Naive thymus-derived CD4-positive, alpha-beta T cell (primary cell): ENCODE data around the gene SUCO. TPM values are rescaled to one million over a fixed set of nuclear protein-coding genes. Genes with fewer than 3 reads are reported as not detected.

Experiments used
- ATAC-seq: fragments of 150-1000 bp; cut with Tn5 transposase; 2 replicates; pipeline ENCODE4 v1.10.0; 2021; ENCODE audit warnings: mild to moderate bottlenecking, moderate library complexity
- CTCF ChIA-PET: fragments of 350-600 bp; sonication (Branson Sonifier 250); formaldehyde crosslinking; loops from one replicate; lab custom pipeline; 2021; ENCODE audit warnings: antibody characterized with exemption; lab: Charles Lee
- POLR2A ChIA-PET: fragments of 350-600 bp; sonication (Branson Sonifier 250); formaldehyde crosslinking; loops from one replicate; lab custom pipeline; 2021; ENCODE audit warnings: antibody characterized with exemption, inconsistent platforms; lab: Charles Lee
- DNase-seq, 9 donors: peaks; one replicate each; pipeline versions ENCODE4 v3.0.0 to v3.0.0-alpha.2; 2020 to 2022; ENCODE audit warnings: mixed read lengths in 1 of 9
- H3K27ac ChIP-seq: one replicate; pipeline ENCODE4 v1.7.0; 2013; ENCODE audit warnings: mild to moderate bottlenecking, low read depth, low read length, moderate library complexity
- H3K27me3 ChIP-seq, 2 donors: one replicate each; pipeline ENCODE4 v1.7.0; 2013; ENCODE audit warnings: low read length in 2 of 2, mild to moderate bottlenecking in 2 of 2, moderate library complexity in 2 of 2; ENCODE audit not compliant: control insufficient read depth in 2 of 2, insufficient read depth in 2 of 2
- H3K36me3 ChIP-seq, 3 experiments: 1 replicate in 2 of 3; 2 replicates in 1 of 3; pipeline ENCODE4 v1.7.0; 2013; ENCODE audit warnings: low read length in 3 of 3, mild to moderate bottlenecking in 3 of 3, moderate library complexity in 1 of 3; ENCODE audit not compliant: insufficient read depth in 3 of 3, control insufficient read depth in 2 of 3
- H3K4me1 ChIP-seq, 2 donors: one replicate each; pipeline ENCODE4 v1.7.0; 2013; ENCODE audit warnings: low read length in 2 of 2, mild to moderate bottlenecking in 2 of 2, moderate library complexity in 1 of 2; ENCODE audit not compliant: control insufficient read depth in 2 of 2, insufficient read depth in 2 of 2
- H3K4me3 ChIP-seq: 2 replicates; pipeline ENCODE4 v1.7.0; 2013; ENCODE audit warnings: mild to moderate bottlenecking, low read length
- H3K9me3 ChIP-seq, 3 experiments: 1 replicate in 2 of 3; 2 replicates in 1 of 3; pipeline ENCODE4 v1.7.0; 2013; ENCODE audit warnings: low read length in 3 of 3; ENCODE audit not compliant: control insufficient read depth in 2 of 3
- H3K27ac Mint-ChIP-seq, 9 donors: one replicate each; pipeline ENCODE4 v1.8.0; 2020 to 2022; ENCODE audit warnings: mixed read lengths in 9 of 9, mild to moderate bottlenecking in 8 of 9, moderate library complexity in 5 of 9, inconsistent platforms in 2 of 9
- H3K27me3 Mint-ChIP-seq, 5 donors: one replicate each; pipeline ENCODE4 v1.8.0; 2021 to 2022; ENCODE audit warnings: mixed read lengths in 5 of 5, mild to moderate bottlenecking in 1 of 5
- H3K36me3 Mint-ChIP-seq, 5 donors: one replicate each; pipeline ENCODE4 v1.8.0; 2020 to 2022; ENCODE audit warnings: mixed read lengths in 5 of 5, mild to moderate bottlenecking in 3 of 5, inconsistent platforms in 1 of 5
- H3K4me1 Mint-ChIP-seq, 7 donors: one replicate each; pipeline ENCODE4 v1.8.0; 2020 to 2022; ENCODE audit warnings: mixed read lengths in 7 of 7, mild to moderate bottlenecking in 3 of 7, inconsistent platforms in 1 of 7
- H3K4me3 Mint-ChIP-seq, 10 donors: one replicate each; pipeline ENCODE4 v1.8.0; 2020 to 2022; ENCODE audit warnings: mild to moderate bottlenecking in 10 of 10, mixed read lengths in 10 of 10, moderate library complexity in 6 of 10, inconsistent platforms in 2 of 10
- H3K9me3 Mint-ChIP-seq, 11 donors: one replicate each; pipeline ENCODE4 v1.8.0; 2020 to 2022; ENCODE audit warnings: mixed read lengths in 11 of 11, mild to moderate bottlenecking in 4 of 11, inconsistent platforms in 1 of 11, moderate library complexity in 1 of 11
- intact Hi-C, 2 donors: fragments of 100-400 bp; cut with micrococcal nuclease; formaldehyde crosslinking; loops; one replicate each; pipeline ENCODE4 v1.15.1; 2023
- polyA plus RNA-seq, 2 donors: library from polyadenylated mRNA; unstranded; fragments of 300-500 nt; fragmentation: Illumina TruSeq; gene quantifications; one replicate each; pipeline ENCODE4 v1.2.3, GENCODE V29; 2021
- total RNA-seq, 6 experiments: library from RNA in 5 of 6; stranded (reverse) in 5 of 6; gene quantifications; 1 replicate in 5 of 6; 2 replicates in 1 of 6; pipeline ENCODE4 v1.2.3 and lab custom pipeline; 2021 to 2026

SUCO gene
- total and polyA plus RNA-seq, 7 experiments from 2014 or later = 13.6 to 95.0 (median 71.9) TPM

- H3K27me3 ChIP-seq = no peaks in the 10 kb centered on the region
- H3K4me1 ChIP-seq = peaks cover 0 to 6% of the 10 kb centered on the region in 2 donors
- no peak overlapping the region for H3K4me3 ChIP-seq
- ATAC-seq = no peak
- no peak for DNase-seq
- H3K9me3 Mint-ChIP-seq = no peaks in the 10 kb centered on the region
- H3K36me3 Mint-ChIP-seq = peaks cover 4 to 42% (median 25%) of the 10 kb centered on the region in 5 donors
- peak overlapping the region in 3 of 9 donors; percentile 23 to 78 (median 50) for H3K27ac Mint-ChIP-seq
- H3K27ac ChIP-seq = no peak overlapping the region
- no peaks in the 10 kb centered on the region for H3K9me3 ChIP-seq
- POLR2A ChIA-PET = interaction anchor here (0.7 kb wide), 1 partner anchor 65 kb away, joined by 3 read pairs; no protein-coding TSS in a partner anchor
- no peak overlapping the region for H3K4me3 Mint-ChIP-seq
- CTCF ChIA-PET = no interaction called here
- intact Hi-C loops = loop anchor here in 1 of 2 donors (10.0 kb wide), 1 partner anchor 596 kb away; no protein-coding TSS in a partner anchor
- peaks cover 0 to 36% (median 6%) of the 10 kb centered on the region in 3 experiments for H3K36me3 ChIP-seq
- H3K4me1 Mint-ChIP-seq = peaks cover 3 to 20% (median 13%) of the 10 kb centered on the region in 7 donors
- H3K27me3 Mint-ChIP-seq = no peaks in the 10 kb centered on the region
These were observed 68.2 kb downstream of the SUCO start for GRCh38 chr1:172601046-172601630.

GRCh38 chr1:172602706-172603105 lies 69.8 kb downstream of the SUCO start:
- CTCF ChIA-PET = interaction anchor here (1.0 kb wide), 1 partner anchor 64 kb away, joined by 3 read pairs; no protein-coding TSS in a partner anchor
- peaks cover 4 to 27% (median 12%) of the 10 kb centered on the region in 5 donors for H3K36me3 Mint-ChIP-seq
- POLR2A ChIA-PET = interaction anchor here (0.5 kb wide), 1 partner anchor 825 kb away, joined by 4 read pairs; no protein-coding TSS in a partner anchor
- no peaks in the 10 kb centered on the region for H3K27me3 Mint-ChIP-seq
- no peaks in the 10 kb centered on the region for H3K27me3 ChIP-seq
- H3K9me3 ChIP-seq = no peaks in the 10 kb centered on the region
- H3K4me3 Mint-ChIP-seq = no peak overlapping the region
- no peaks in the 10 kb centered on the region for H3K9me3 Mint-ChIP-seq
- DNase-seq (no peak), ATAC-seq (no peak)
- H3K27ac ChIP-seq = no peak overlapping the region
- peaks cover 0 to 30% (median 3%) of the 10 kb centered on the region in 3 experiments for H3K36me3 ChIP-seq
- H3K4me1 Mint-ChIP-seq = peaks cover 2 to 10% (median 3%) of the 10 kb centered on the region in 7 donors
- intact Hi-C loops = loop anchor here in 1 of 2 donors (10.0 kb wide), 1 partner anchor 598 kb away; no protein-coding TSS in a partner anchor
- no peak overlapping the region for H3K4me3 ChIP-seq
- peak overlapping the region in 3 of 9 donors; percentile 12 to 46 (median 25) for H3K27ac Mint-ChIP-seq
- no peaks in the 10 kb centered on the region for H3K4me1 ChIP-seq

GRCh38 chr1:172603816-172604215 lies 70.9 kb downstream of the SUCO start:
- DNase-seq = no peak
- H3K9me3 Mint-ChIP-seq = no peaks in the 10 kb centered on the region
- H3K4me3 ChIP-seq = no peak overlapping the region
- peaks cover 4 to 18% (median 10%) of the 10 kb centered on the region in 5 donors for H3K36me3 Mint-ChIP-seq
- intact Hi-C loops = loop anchor here in 1 of 2 donors (10.0 kb wide), 1 partner anchor 599 kb away; no protein-coding TSS in a partner anchor
- H3K9me3 ChIP-seq = no peaks in the 10 kb centered on the region
- no peak overlapping the region for H3K27ac ChIP-seq
- peaks cover 0 to 24% (median 0%) of the 10 kb centered on the region in 3 experiments for H3K36me3 ChIP-seq
- no peak overlapping the region for H3K4me3 Mint-ChIP-seq
- ChIA-PET POLR2A (no interaction called here), CTCF (interaction anchor here (1.1 kb wide), 1 partner anchor 116 kb away, joined by 4 read pairs; no protein-coding TSS in a partner anchor)
- ATAC-seq = no peak
- H3K4me1 ChIP-seq = no peaks in the 10 kb centered on the region
- peaks cover 0 to 5% (median 3%) of the 10 kb centered on the region in 7 donors for H3K4me1 Mint-ChIP-seq
- peak overlapping the region in 2 of 9 donors; percentile 1 to 14 for H3K27ac Mint-ChIP-seq
- no peaks in the 10 kb centered on the region for H3K27me3 ChIP-seq
- no peaks in the 10 kb centered on the region for H3K27me3 Mint-ChIP-seq

GRCh38 chr1:172605641-172606040 lies 72.7 kb downstream of the SUCO start:
- Histone ChIP-seq H3K9me3 (no peaks in the 10 kb centered on the region), H3K27ac (no peak overlapping the region), H3K27me3 (no peaks in the 10 kb centered on the region), H3K4me1 (no peaks in the 10 kb centered on the region), H3K36me3 (peaks cover 0 to 35% (median 7%) of the 10 kb centered on the region in 3 experiments), H3K4me3 (no peak overlapping the region)
- DNase-seq (no peak), ATAC-seq (no peak)
- no peaks in the 10 kb centered on the region for H3K27me3 Mint-ChIP-seq
- no peak overlapping the region for H3K4me3 Mint-ChIP-seq
- CTCF ChIA-PET = interaction anchor here (6.0 kb wide), 1 partner anchor 121 kb away, joined by 37 read pairs; no protein-coding TSS in a partner anchor
- H3K9me3 Mint-ChIP-seq = no peaks in the 10 kb centered on the region
- peaks cover 7 to 32% (median 21%) of the 10 kb centered on the region in 5 donors for H3K36me3 Mint-ChIP-seq
- H3K4me1 Mint-ChIP-seq = peaks cover 0 to 15% (median 6%) of the 10 kb centered on the region in 7 donors
- intact Hi-C loops = loop anchor here (5.0 to 10.0 kb wide), 2 partner anchors 62 to 601 kb away; no protein-coding TSS in a partner anchor
- POLR2A ChIA-PET = no interaction called here
- H3K27ac Mint-ChIP-seq = peak overlapping the region in 1 of 9 donors; percentile 45

GRCh38 chr1:172607145-172607544 lies 74.2 kb downstream of the SUCO start:
- Histone ChIP-seq H3K4me1 (no peaks in the 10 kb centered on the region), H3K27ac (no peak overlapping the region), H3K27me3 (no peaks in the 10 kb centered on the region), H3K4me3 (no peak overlapping the region), H3K36me3 (peaks cover 0 to 35% (median 7%) of the 10 kb centered on the region in 3 experiments), H3K9me3 (no peaks in the 10 kb centered on the region)
- H3K36me3 Mint-ChIP-seq = peaks cover 5 to 31% (median 18%) of the 10 kb centered on the region in 5 donors
- ChIA-PET POLR2A (interaction anchor here (0.7 kb wide), 1 partner anchor 1357 kb away, joined by 4 read pairs; no protein-coding TSS in a partner anchor), CTCF (interaction anchor here (0.7 to 6.0 kb wide), 4 partner anchors 21 to 134 kb away, joined by 3 to 95 read pairs (median 20); no protein-coding TSS in a partner anchor)
- intact Hi-C loops = loop anchor here (5.0 to 10.0 kb wide), 2 partner anchors 60 to 602 kb away; no protein-coding TSS in a partner anchor
- no peaks in the 10 kb centered on the region for H3K9me3 Mint-ChIP-seq
- no peak overlapping the region for H3K4me3 Mint-ChIP-seq
- DNase-seq = no peak
- no peak for ATAC-seq
- no peaks in the 10 kb centered on the region for H3K27me3 Mint-ChIP-seq
- H3K27ac Mint-ChIP-seq = peak overlapping the region in 6 of 9 donors; percentile 0 to 76 (median 62)
- peaks cover 0 to 15% (median 6%) of the 10 kb centered on the region in 7 donors for H3K4me1 Mint-ChIP-seq

- no peaks in the 10 kb centered on the region for H3K4me1 ChIP-seq
- peak overlapping the region in 4 of 9 donors; percentile 24 to 75 (median 50) for H3K27ac Mint-ChIP-seq
- H3K4me3 Mint-ChIP-seq = no peak overlapping the region
- H3K27me3 ChIP-seq = no peaks in the 10 kb centered on the region
- H3K36me3 ChIP-seq = peaks cover 0 to 28% (median 7%) of the 10 kb centered on the region in 3 experiments
- H3K9me3 Mint-ChIP-seq = peaks cover 0 to under 1% (median 0%) of the 10 kb centered on the region in 11 donors
- no peak for DNase-seq
- no peaks in the 10 kb centered on the region for H3K27me3 Mint-ChIP-seq
- peaks cover 0 to 15% (median 6%) of the 10 kb centered on the region in 7 donors for H3K4me1 Mint-ChIP-seq
- ATAC-seq = no peak
- no peak overlapping the region for H3K4me3 ChIP-seq
- POLR2A ChIA-PET = interaction anchor here (1.0 kb wide), 1 partner anchor 112 kb away, joined by 3 read pairs; no protein-coding TSS in a partner anchor
- intact Hi-C loops = loop anchor here (2.0 to 10.0 kb wide), 4 partner anchors 55 to 603 kb away; no protein-coding TSS in a partner anchor
- CTCF ChIA-PET = interaction anchor here (0.6 to 6.0 kb wide), 6 partner anchors 22 to 517 kb away, joined by 3 to 95 read pairs (median 4); no protein-coding TSS in a partner anchor
- peaks cover 5 to 32% (median 21%) of the 10 kb centered on the region in 5 donors for H3K36me3 Mint-ChIP-seq
- no peak overlapping the region for H3K27ac ChIP-seq
- H3K9me3 ChIP-seq = no peaks in the 10 kb centered on the region
These were observed 75.2 kb downstream of the SUCO start for GRCh38 chr1:172608098-172608601.
